K562 (cell line): Measurements from ENCODE around the gene EIF3I. TPM values are rescaled to one million over a fixed set of nuclear protein-coding genes. Genes with fewer than 3 reads are reported as not detected.

Source experiments
- ATF3 ChIP-seq, 2 experiments: fragments of 450-650 bp in 1 of 2; sonication (generic) in 1 of 2; formaldehyde crosslinking in 1 of 2; IDR thresholded peaks in 1 of 2; conservative IDR thresholded peaks in 1 of 2; 2 replicates each; pipeline versions ENCODE4 v1.6.1 to v1.8.1; 2016 to 2023; ENCODE audit warnings: mild to moderate bottlenecking in 2 of 2, moderate library complexity in 2 of 2, inconsistent platforms in 1 of 2, missing genetic modification reagents in 1 of 2
- CHD7 ChIP-seq: fragments of 200-600 bp; sonication (generic); IDR thresholded peaks from one replicate; pipeline ENCODE4 v1.6.1; 2012; ENCODE audit warnings: mild to moderate bottlenecking, low read depth, low read length, inconsistent platforms
- FOSL1 ChIP-seq: fragments of 200-800 bp; sonication (Bioruptor generic); conservative IDR thresholded peaks from 2 replicates; pipeline ENCODE4 v1.6.1; 2016; ENCODE audit warnings: missing genetic modification characterization, missing compliant biosample characterization
- FOXJ2 ChIP-seq: fragments of 200-800 bp; sonication (Bioruptor generic); IDR thresholded peaks from 2 replicates; pipeline ENCODE4 v1.6.1; 2016; ENCODE audit warnings: missing genetic modification characterization, missing compliant biosample characterization
- HDAC6 ChIP-seq: IDR thresholded peaks from 2 replicates; pipeline ENCODE4 v1.6.1; 2012; ENCODE audit warnings: low read depth, mild to moderate bottlenecking, control low read depth, inconsistent platforms, low read length, moderate library complexity
- HNRNPLL ChIP-seq: fragments of 200-400 bp; formaldehyde crosslinking; IDR thresholded peaks from 2 replicates; pipeline ENCODE4 v1.6.1; 2017; ENCODE audit warnings: low read length, low read depth, mild to moderate bottlenecking; ENCODE audit not compliant: poor library complexity, severe bottlenecking
- KDM5B ChIP-seq: fragments of 200-600 bp; sonication (generic); IDR thresholded peaks from 2 replicates; pipeline ENCODE4 v1.6.1; 2012; ENCODE audit warnings: low read depth, mild to moderate bottlenecking, moderate library complexity, low read length, control low read depth, inconsistent platforms; ENCODE audit not compliant: insufficient replicate concordance
- LCOR ChIP-seq: sonication (generic); formaldehyde crosslinking; IDR thresholded peaks from 2 replicates; pipeline ENCODE4 v1.8.0; 2022; ENCODE audit warnings: mild to moderate bottlenecking, missing genetic modification reagents
- PHF21A ChIP-seq: fragments of 450-650 bp; IDR thresholded peaks from 2 replicates; pipeline ENCODE4 v1.6.1; 2017; ENCODE audit warnings: low read depth, borderline replicate concordance
- SNRNP70 ChIP-seq: fragments of 200-400 bp; formaldehyde crosslinking; optimal IDR thresholded peaks from 2 replicates; pipeline ENCODE3; 2017; ENCODE audit warnings: low read depth, low read length
- ZNF639 ChIP-seq, 2 experiments: fragments of 200-800 bp in 1 of 2; sonication (Bioruptor generic) in 1 of 2; sonication (generic) in 1 of 2; formaldehyde crosslinking in 1 of 2; IDR thresholded peaks in 1 of 2; conservative IDR thresholded peaks in 1 of 2; 2 replicates each; pipeline versions ENCODE4 v1.5.0 to v1.6.1; 2016 to 2020; ENCODE audit warnings: missing compliant biosample characterization in 1 of 2, missing genetic modification characterization in 1 of 2, missing genetic modification reagents in 1 of 2
- polyA plus RNA-seq, 8 experiments: library from polyadenylated mRNA; depleted of rRNA in 4 of 8; stranded (reverse) in 5 of 8; unstranded in 3 of 8; fragments of >200 nt; fragmentation: Nextera tagmentation in 2 of 8; fragmentation: Illumina TruSeq in 1 of 8; extraction: Ambion mirVana in 2 of 8; extraction: Trizol in 1 of 8; gene quantifications; 2 replicates each; pipeline versions ENCODE4 v1.2.1 to v1.2.3, GENCODE V29; 2011 to 2014; ENCODE audit warnings: inconsistent platforms in 1 of 8, missing spikeins in 1 of 8
- total RNA-seq, 7 experiments: library from RNA; depleted of rRNA in 6 of 7; stranded (reverse); fragments of >200 nt in 6 of 7; fragmentation: Illumina TruSeq in 2 of 7; extraction: Trizol in 2 of 7; gene quantifications; 2 replicates each; pipeline versions ENCODE4 v1.2.1 to v1.2.3, GENCODE V29; 2011 to 2021; ENCODE audit warnings: low replicate concordance in 1 of 7

EIF3I gene
- total and polyA plus RNA-seq, 9 of the 15 experiments (the other 6 are each of a cell fraction or from before 2014, with no cell fraction given) = 414 to 1,526 (median 635) TPM

GRCh38 chr1:32221980-32222755, at the start of gene EIF3I, which contains the start of gene TMEM234 (continued):
- no peak for TF ChIP-seq CHD7
- peak; percentile 70 for TF ChIP-seq FOSL1 (tag)
- TF ChIP-seq PHF21A = no peak
- peak in 1 of 2 experiments; percentile 74; a peak in 2 of 4 replicates for TF ChIP-seq ZNF639 (CRISPR knock-in tag; conservative IDR thresholded peaks at IDR 0.05 in 1 of 2, IDR thresholded peaks at IDR 0.05 in 1 of 2)
- no peak for TF ChIP-seq LCOR (CRISPR knock-in tag)
- no peak for TF ChIP-seq SNRNP70
- TF ChIP-seq KDM5B = peak; percentile 81
- no peak for TF ChIP-seq HDAC6
- peak; percentile 46; the same call in 1 of the 2 replicates for TF ChIP-seq FOXJ2
- TF ChIP-seq ATF3 (IDR thresholded peaks at IDR 0.05) = peak; percentile 37; the same call in 1 of the 2 replicates
- no peak for TF ChIP-seq ATF3 (CRISPR knock-in tag; conservative IDR thresholded peaks at IDR 0.05)
- peak; percentile 45 for TF ChIP-seq HNRNPLL
